ENCODE results near the gene CEP85L.

Gene CEP85L

DNA sequence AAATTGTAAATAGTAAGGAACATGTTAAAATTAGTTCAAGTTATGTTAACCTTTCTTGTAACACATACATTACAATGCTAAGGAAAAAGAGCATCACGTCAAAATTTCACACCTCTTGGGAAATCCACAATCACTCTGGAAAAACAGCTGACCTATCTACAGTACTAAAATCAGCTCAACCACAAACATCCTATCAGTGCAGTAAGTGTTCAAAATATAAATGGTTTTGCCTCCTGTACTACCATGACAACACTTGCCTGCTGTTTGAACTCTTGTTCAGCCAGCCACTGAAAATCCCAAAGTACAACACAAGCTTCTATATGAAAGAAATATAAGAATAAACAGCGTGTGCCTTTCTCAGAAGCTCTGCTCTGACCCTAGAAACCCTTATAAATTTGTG is 186.8 kb downstream of the CEP85L start:
- Histone ChIP-seq H4K91ac (ENCODE audit: low read depth, low read length) (no peak overlapping the region), H3K79me2 (ENCODE audit: control insufficient read depth, insufficient read depth, low read length, poor library complexity) (no peaks in the 10 kb centered on the region), H2AK5ac (ENCODE audit: low read length) (no peak overlapping the region), H3K14ac (ENCODE audit: low read length) (no peak overlapping the region), H3K4me3 (ENCODE audit: low read depth, low read length) (no peak overlapping the region), H4K8ac (ENCODE audit: low read depth, low read length) (no peak overlapping the region), H3K27ac (ENCODE audit: low read depth, low read length) (no peak overlapping the region), H3K9ac (ENCODE audit: low read length) (no peak overlapping the region), H3K79me1 (ENCODE audit: low read length) (no peaks in the 10 kb centered on the region), H2BK120ac (ENCODE audit: insufficient read depth, low read length, poor library complexity) (no peak overlapping the region), H3K4ac (ENCODE audit: low read depth, low read length) (no peak overlapping the region), H2BK5ac (ENCODE audit: low read depth, low read length, poor library complexity) (no peak overlapping the region), H3K27me3 (ENCODE audit: insufficient read depth, low read length) (no peaks in the 10 kb centered on the region), H3K4me1 (ENCODE audit: control insufficient read depth in 1 of 2, insufficient read depth in 2 of 2, low read length in 2 of 2) (no peaks in the 10 kb centered on the region), H3K23ac (ENCODE audit: low read length) (no peak overlapping the region), H3K36me3 (ENCODE audit: control insufficient read depth in 1 of 2, insufficient read depth in 2 of 2, low read length in 2 of 2) (peaks cover 0 to 2% of the 10 kb centered on the region in 2 experiments), H2BK12ac (ENCODE audit: low read length) (no peak overlapping the region), H3K9me3 (ENCODE audit: insufficient read depth, low read depth, low read length) (no peaks in the 10 kb centered on the region), H3K18ac (ENCODE audit: low read length) (no peak overlapping the region), H3K4me2 (ENCODE audit: low read length) (no peak overlapping the region), H2AFZ (ENCODE audit: insufficient read depth, low read length, poor library complexity) (no peak overlapping the region), H4K12ac (ENCODE audit: low read depth, low read length) (no peak overlapping the region)
- no peak for DNase-seq
- no CpG with 5 or more reads among the region's 2 CpGs for WGBS (ENCODE audit: extremely low coverage, insufficient coverage, insufficient read length)

DNA sequence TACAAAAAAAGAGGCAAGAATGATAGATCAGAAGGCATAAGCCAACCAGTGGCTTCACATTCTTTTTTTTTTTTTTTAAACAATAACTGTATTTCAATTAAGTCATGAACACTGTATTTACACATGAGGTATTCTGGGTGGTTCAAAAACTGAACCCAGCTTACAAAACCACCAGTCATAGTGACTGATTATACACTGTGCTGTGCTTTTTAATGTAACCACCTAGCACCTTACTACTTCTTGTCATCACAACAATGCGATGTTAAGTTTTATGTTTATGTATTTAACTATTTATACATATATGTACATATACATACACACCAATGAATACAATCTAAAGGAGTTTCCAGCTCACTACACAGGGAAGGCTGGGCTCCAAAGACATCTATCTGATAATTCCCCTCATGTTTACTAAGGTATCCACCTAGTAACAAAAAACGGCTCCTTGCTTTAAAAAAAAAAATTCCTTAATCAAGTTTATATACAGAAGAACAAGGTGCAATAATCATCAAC is 190.4 kb downstream of the CEP85L start:
- DNase-seq = no peak
- Histone ChIP-seq H3K14ac (ENCODE audit: low read length) (no peak overlapping the region), H3K9me3 (ENCODE audit: insufficient read depth, low read depth, low read length) (no peaks in the 10 kb centered on the region), H2BK5ac (ENCODE audit: low read depth, low read length, poor library complexity) (no peak overlapping the region), H3K4me3 (ENCODE audit: low read depth, low read length) (no peak overlapping the region), H2BK120ac (ENCODE audit: insufficient read depth, low read length, poor library complexity) (no peak overlapping the region), H4K12ac (ENCODE audit: low read depth, low read length) (no peak overlapping the region), H3K9ac (ENCODE audit: low read length) (no peak overlapping the region), H3K23ac (ENCODE audit: low read length) (no peak overlapping the region), H3K4ac (ENCODE audit: low read depth, low read length) (no peak overlapping the region), H3K27me3 (ENCODE audit: insufficient read depth, low read length) (no peaks in the 10 kb centered on the region), H3K79me1 (ENCODE audit: low read length) (no peaks in the 10 kb centered on the region), H4K91ac (ENCODE audit: low read depth, low read length) (no peak overlapping the region), H3K4me2 (ENCODE audit: low read length) (no peak overlapping the region), H4K8ac (ENCODE audit: low read depth, low read length) (no peak overlapping the region), H2BK12ac (ENCODE audit: low read length) (no peak overlapping the region), H3K79me2 (ENCODE audit: control insufficient read depth, insufficient read depth, low read length, poor library complexity) (no peaks in the 10 kb centered on the region), H2AFZ (ENCODE audit: insufficient read depth, low read length, poor library complexity) (no peak overlapping the region), H3K4me1 (ENCODE audit: control insufficient read depth in 1 of 2, insufficient read depth in 2 of 2, low read length in 2 of 2) (no peaks in the 10 kb centered on the region), H3K18ac (ENCODE audit: low read length) (no peak overlapping the region), H3K27ac (ENCODE audit: low read depth, low read length) (no peak overlapping the region), H3K36me3 (ENCODE audit: control insufficient read depth in 1 of 2, insufficient read depth in 2 of 2, low read length in 2 of 2) (peaks cover 0 to 2% of the 10 kb centered on the region in 2 experiments), H2AK5ac (ENCODE audit: low read length) (no peak overlapping the region)
- WGBS (ENCODE audit: extremely low coverage, insufficient coverage, insufficient read length) = no CpG with 5 or more reads among the region's 2 CpGs

DNA sequence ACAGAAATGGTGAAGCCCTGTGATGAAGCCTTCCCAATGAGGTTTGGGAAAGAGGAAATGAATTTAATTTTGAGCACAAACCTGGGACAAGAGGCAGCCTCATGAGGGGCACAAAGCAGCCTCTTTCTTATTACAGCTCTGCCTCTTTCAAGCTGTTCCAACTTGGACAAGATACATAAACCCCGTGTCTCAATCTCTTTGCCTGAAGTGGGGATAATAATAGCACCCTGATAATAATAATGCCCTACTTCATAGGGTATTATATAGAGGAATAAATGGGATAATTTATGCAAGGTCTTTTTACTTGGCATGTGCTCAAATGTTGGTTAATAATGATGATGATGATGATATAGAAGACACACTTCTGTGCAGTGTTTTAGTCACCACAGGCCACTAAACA is 194.4 kb downstream of the CEP85L start:
- H4K91ac ChIP-seq (ENCODE audit: low read depth, low read length) = no peak overlapping the region
- no peak overlapping the region for H3K23ac ChIP-seq (ENCODE audit: low read length)
- no peak overlapping the region for H3K9ac ChIP-seq (ENCODE audit: low read length)
- WGBS (ENCODE audit: extremely low coverage, insufficient coverage, insufficient read length) = no CpG with 5 or more reads among the region's 1 CpG
- H3K4me3 ChIP-seq (ENCODE audit: low read depth, low read length) = no peak overlapping the region
- DNase-seq = no peak
- H2BK12ac ChIP-seq (ENCODE audit: low read length) = no peak overlapping the region
- no peak overlapping the region for H4K12ac ChIP-seq (ENCODE audit: low read depth, low read length)
- H3K27me3 ChIP-seq (ENCODE audit: insufficient read depth, low read length) = no peaks in the 10 kb centered on the region
- H3K4me2 ChIP-seq (ENCODE audit: low read length) = no peak overlapping the region
- no peak overlapping the region for H2BK5ac ChIP-seq (ENCODE audit: low read depth, low read length, poor library complexity)
- no peak overlapping the region for H2AK5ac ChIP-seq (ENCODE audit: low read length)
- H2BK120ac ChIP-seq (ENCODE audit: insufficient read depth, low read length, poor library complexity) = no peak overlapping the region
- H3K27ac ChIP-seq (ENCODE audit: low read depth, low read length) = no peak overlapping the region
- H3K9me3 ChIP-seq (ENCODE audit: insufficient read depth, low read depth, low read length) = peaks cover 5% of the 10 kb centered on the region
- H2AFZ ChIP-seq (ENCODE audit: insufficient read depth, low read length, poor library complexity) = no peak overlapping the region
- no peaks in the 10 kb centered on the region for H3K36me3 ChIP-seq (ENCODE audit: control insufficient read depth in 1 of 2, insufficient read depth in 2 of 2, low read length in 2 of 2)
- no peak overlapping the region for H3K4ac ChIP-seq (ENCODE audit: low read depth, low read length)
- H3K4me1 ChIP-seq (ENCODE audit: control insufficient read depth in 1 of 2, insufficient read depth in 2 of 2, low read length in 2 of 2) = no peaks in the 10 kb centered on the region
- no peaks in the 10 kb centered on the region for H3K79me1 ChIP-seq (ENCODE audit: low read length)
- H3K18ac ChIP-seq (ENCODE audit: low read length) = no peak overlapping the region
- no peaks in the 10 kb centered on the region for H3K79me2 ChIP-seq (ENCODE audit: control insufficient read depth, insufficient read depth, low read length, poor library complexity)
- no peak overlapping the region for H4K8ac ChIP-seq (ENCODE audit: low read depth, low read length)
- H3K14ac ChIP-seq (ENCODE audit: low read length) = no peak overlapping the region

DNA sequence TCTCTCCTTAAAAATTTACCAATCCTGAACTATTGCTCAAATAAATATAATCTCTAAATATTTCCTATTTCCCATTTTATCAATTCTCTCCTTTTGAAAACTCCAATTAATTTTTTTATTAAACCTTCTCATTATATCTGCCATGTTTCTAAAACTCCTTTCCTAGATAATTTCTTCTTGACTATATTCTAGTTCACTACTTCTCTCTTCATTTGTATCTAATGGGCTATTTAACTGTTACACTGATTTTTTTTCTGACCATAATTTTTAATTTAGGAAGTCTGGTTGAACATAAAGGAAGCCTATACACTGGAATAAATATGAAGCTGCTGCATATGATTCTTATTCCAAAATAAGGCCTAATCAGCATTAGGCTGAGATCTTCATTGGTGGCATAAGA is 199.6 kb downstream of the CEP85L start:
- DNase-seq = no peak
- Histone ChIP-seq H3K4me3 (ENCODE audit: low read depth, low read length) (no peak overlapping the region), H3K9me3 (ENCODE audit: insufficient read depth, low read depth, low read length) (peaks cover 6% of the 10 kb centered on the region)

More for the DNA sequence above, 199.6 kb downstream of the CEP85L start:
- Histone ChIP-seq H2AK5ac (ENCODE audit: low read length) (no peak overlapping the region), H2AFZ (ENCODE audit: insufficient read depth, low read length, poor library complexity) (no peak overlapping the region), H4K8ac (ENCODE audit: low read depth, low read length) (no peak overlapping the region), H2BK120ac (ENCODE audit: insufficient read depth, low read length, poor library complexity) (no peak overlapping the region), H3K18ac (ENCODE audit: low read length) (no peak overlapping the region), H4K91ac (ENCODE audit: low read depth, low read length) (no peak overlapping the region), H3K79me2 (ENCODE audit: control insufficient read depth, insufficient read depth, low read length, poor library complexity) (no peaks in the 10 kb centered on the region), H2BK12ac (ENCODE audit: low read length) (no peak overlapping the region), H3K4me1 (ENCODE audit: control insufficient read depth in 1 of 2, insufficient read depth in 2 of 2, low read length in 2 of 2) (no peaks in the 10 kb centered on the region), H3K14ac (ENCODE audit: low read length) (no peak overlapping the region), H3K4me2 (ENCODE audit: low read length) (no peak overlapping the region), H3K27ac (ENCODE audit: low read depth, low read length) (no peak overlapping the region), H3K9ac (ENCODE audit: low read length) (no peak overlapping the region), H3K23ac (ENCODE audit: low read length) (no peak overlapping the region), H3K36me3 (ENCODE audit: control insufficient read depth in 1 of 2, insufficient read depth in 2 of 2, low read length in 2 of 2) (peaks cover 0 to 2% of the 10 kb centered on the region in 2 experiments), H4K12ac (ENCODE audit: low read depth, low read length) (no peak overlapping the region), H3K4ac (ENCODE audit: low read depth, low read length) (no peak overlapping the region), H3K79me1 (ENCODE audit: low read length) (no peaks in the 10 kb centered on the region), H3K27me3 (ENCODE audit: insufficient read depth, low read length) (no peaks in the 10 kb centered on the region), H2BK5ac (ENCODE audit: low read depth, low read length, poor library complexity) (no peak overlapping the region)
